Inflammatory macrophage (primary cell): Measurements from ENCODE around the gene INPP5A.

Source experiments
- DNase-seq, 2 donors: peaks; one replicate each; pipeline ENCODE4 v3.0.0-alpha.2; 2020 to 2022

The INPP5A gene

DNA sequence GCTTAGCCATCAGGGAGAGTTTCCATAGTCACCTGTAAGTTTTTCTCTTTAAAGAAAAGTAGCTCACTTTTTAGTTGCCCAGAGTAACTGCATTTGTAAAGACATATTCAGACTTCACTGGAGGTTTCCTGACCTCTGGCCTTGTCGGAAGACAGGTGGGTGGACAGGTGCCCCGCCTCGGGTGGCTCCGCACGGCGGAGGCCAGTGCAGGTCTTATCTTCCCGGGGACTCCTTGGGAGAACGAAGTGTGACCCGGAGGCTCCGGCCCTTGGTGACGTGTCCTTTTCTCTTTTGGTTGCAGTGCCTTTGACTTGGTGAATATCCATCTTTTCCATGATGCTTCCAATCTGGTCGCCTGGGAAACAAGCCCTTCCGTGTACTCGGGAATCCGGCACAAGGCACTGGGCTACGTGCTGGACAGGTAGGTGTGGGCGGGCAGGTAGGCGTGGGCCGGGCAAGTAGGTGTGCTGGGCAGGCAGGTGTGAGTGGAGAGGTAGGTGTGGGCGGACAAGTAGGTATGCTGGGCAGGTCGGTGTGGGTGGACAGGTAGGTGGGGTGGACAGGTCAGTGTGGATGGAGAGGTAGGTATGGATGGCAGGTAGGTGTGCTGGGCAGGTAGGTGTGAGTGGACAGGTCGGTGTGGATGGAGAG is 172.6 kb downstream of the INPP5A start:
- DNase-seq = no peak

DNA sequence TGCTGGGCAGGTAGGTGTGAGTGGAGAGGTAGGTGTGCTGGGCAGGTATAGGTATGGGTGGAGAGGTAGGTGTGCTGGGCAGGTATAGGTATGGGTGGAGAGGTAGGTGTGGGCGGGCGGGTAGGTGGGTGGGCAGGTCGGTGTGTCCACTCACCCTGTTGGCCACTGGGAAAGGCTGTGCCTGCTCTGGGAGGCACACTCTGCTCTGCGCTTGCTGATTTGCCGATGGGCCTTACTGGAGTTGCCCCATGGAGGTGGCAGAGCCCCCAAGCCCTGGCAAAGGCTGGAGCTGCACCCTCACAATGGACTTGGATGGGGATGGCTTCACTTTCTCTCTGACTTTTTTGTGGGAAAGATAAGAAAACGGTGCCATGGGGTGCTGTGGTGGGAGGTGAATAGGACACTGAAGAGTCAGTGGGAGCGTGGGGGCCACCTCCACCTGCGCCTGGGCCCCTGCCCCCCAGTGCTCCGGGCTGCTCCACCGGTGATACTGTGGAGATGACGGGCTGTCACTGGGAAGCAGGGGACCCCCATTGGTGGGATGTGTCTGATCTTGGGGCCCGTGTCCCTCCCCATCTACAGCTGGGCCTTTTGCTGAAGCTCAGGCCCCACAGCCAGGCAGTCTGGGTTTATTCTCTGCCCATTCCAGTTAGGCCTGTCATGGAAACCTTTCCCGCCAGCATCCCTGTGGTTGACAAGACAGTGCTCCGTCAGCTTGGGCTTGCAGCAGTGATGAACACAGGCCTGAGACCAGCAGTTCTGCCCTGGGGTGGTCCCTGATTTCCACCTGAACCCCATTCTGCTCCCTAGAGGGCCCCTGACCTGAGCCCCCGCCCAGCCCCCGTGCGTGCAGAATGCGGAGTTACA is 173.4 kb downstream of the INPP5A start:
- DNase-seq = no peak

DNA sequence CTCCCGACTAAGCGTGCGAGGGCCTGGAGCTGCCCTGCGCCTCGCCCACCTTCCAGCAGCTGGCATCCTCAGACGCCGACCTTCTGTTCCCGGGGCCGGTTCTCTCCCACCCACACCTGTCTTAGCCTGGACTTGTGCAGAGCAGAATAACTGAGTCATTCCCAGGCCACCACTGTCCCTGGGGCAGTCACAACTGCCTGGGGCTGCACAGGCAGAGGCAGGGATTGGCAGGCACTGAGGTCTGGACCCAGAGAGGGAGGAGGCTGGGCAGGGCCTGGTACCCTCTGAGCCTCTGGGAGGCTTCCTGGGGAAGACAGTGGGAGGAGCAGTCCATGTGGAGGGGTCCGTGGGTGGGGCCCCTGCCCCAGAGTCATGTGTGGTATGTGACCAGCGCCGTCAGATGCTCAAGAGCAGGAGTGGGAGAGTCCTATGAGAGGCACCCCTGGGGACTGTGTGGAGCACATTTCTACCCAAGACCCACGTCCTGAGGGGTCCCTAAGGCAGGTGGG is 174.1 kb downstream of the INPP5A start:
- DNase-seq = no peak

DNA sequence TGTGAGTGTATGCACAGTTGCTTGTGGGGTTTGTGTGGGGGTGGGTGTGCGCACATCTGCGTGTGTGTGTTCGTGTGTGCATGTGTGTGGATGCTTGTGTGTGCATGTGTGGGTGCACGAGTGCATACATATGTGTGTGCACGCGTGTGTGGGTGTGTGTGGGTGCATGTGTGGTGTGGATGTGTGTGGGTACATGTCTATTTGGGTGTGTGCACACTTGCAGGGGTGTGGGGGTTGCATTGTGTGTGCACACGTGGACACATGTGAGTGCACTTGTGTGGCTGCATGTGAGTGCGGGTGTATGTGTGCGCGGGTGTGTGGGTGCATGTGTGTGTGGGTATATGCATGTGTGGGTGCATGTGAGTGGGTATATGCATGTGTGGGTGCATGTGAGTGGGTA is 174.7 kb downstream of the INPP5A start:
- no peak for DNase-seq

DNA sequence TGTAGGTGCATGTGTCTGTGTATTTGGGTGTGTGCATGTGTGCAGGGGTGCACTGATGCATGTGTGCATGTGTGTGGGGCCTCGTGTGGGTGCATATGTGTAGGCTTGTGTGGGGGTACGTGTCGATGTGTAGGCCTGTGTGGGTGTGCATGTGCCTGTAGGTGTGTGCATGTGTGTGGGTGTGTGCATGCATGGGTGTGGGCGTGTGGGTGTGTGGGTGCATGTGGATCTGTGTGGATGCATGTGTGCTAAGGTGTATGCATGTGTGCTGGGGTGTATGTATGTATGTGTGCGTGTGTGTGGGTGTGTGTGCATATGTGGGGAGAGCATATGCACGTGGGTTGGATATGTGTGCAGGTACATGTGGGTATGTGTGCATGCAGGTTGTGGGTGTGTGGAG is 175.2 kb downstream of the INPP5A start:
- DNase-seq = no peak

DNA sequence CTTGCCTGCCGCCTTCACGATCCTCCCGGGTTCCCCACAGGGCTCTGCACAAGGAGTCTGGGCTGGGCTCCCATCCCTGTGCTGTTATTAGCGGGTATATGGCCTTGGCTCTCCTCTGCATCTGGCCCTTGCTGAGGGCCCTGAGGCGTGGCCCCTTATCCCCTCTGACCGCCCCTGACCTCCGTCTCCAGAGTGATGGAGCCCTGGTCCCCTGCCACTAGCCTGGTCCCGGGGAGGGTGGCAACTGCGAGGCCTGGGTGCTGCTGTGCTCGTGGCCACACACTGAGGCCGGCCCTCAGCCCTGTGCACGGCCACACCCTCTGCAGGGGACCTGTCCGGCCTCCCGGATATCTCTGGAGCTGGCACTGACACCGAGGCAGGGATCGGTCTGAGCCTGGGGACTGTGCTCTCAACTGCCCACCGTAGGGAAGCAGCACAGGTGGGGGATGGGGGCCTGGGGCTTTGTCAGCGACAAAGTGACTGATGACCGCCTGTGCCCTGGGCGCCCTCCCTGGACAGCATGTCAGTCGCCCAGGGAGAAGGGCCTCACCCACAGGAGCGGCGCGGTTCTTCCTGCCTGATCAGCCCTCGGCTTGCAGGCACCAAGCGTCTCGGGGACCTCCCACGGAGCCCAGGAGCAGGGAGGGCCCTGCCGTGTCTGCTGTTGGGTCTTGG is 176.0 kb downstream of the INPP5A start:
- no peak for DNase-seq

DNA sequence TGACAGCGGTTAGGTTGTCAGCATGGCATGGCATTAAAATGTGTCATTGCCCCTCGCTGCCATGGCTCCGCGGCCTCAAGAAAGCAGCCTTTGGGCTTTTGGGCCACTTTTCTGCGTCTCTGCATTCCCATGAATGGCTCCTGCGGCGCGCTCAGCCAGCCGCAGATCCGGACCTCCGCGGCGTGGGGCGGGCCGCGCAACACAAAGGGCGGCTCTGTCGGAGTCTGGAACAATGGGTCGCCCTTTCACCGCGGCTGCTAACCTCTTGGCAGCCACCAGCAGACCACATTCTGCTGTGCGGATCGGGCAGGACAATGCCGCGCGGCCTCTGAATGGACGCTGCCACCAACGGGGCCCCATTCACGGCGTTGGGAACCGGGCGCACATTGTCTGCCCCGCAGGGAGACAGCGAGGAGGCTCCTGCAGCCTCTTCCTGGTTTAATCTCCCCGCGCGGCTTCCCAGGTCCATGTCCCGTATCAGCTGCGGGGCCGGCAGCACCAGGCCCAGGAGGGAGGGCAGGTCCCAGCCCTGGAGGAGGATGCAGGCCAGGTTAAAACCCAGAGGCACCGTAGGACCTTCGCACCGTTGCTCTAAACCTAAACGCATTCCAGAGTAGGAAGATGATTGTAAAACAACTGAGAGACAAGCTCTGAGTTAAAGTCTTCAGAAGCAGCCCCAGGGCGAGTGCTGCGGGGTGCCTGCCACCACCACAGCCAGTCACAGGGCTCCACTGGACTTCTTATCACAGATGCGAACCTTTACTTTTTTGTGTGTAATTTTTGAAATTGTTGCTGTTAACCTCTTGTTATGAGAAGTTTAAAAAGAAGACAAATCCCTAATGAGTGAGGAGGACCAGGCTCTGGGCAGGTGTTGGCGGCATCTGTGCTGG is 176.8 kb downstream of the INPP5A start:
- DNase-seq = no peak

DNA sequence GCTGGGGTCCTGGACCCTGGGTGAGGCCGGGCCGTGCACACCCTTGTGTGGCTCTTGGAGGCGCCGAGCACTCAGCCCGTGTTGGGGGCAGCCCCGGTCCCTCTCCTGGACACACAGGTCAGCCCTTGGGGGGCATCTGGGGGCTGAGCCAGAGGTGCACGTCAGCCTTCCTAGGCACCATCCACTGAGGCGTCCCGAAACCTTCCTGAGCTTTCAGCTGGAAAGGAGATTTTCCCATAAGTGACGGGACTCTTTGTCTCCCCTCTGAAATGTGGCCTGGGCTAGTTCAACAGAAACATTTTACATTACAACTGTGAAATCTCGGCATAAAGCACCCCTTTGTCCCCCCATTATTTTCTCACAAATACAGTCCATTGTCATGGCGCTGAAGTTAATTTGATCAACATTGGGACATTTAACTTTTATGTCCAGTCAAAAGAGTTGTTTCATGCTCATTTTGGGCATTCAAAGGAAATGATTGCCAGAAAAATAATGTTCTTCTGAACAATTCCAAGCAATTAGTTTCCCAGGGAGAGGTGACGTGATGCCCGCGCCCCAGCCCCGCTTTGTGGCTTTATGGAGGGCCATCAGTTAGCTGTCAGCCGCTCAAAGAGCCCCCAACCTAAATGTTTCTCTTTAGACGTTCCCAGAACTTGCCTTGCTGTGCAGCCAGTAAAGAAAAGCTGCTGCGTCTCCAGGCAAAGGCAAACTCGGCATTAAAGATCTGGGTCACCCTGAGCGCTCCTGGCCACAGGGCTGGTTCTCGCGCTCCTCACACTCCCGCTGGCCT is 177.6 kb downstream of the INPP5A start:
- DNase-seq = no peak

DNA sequence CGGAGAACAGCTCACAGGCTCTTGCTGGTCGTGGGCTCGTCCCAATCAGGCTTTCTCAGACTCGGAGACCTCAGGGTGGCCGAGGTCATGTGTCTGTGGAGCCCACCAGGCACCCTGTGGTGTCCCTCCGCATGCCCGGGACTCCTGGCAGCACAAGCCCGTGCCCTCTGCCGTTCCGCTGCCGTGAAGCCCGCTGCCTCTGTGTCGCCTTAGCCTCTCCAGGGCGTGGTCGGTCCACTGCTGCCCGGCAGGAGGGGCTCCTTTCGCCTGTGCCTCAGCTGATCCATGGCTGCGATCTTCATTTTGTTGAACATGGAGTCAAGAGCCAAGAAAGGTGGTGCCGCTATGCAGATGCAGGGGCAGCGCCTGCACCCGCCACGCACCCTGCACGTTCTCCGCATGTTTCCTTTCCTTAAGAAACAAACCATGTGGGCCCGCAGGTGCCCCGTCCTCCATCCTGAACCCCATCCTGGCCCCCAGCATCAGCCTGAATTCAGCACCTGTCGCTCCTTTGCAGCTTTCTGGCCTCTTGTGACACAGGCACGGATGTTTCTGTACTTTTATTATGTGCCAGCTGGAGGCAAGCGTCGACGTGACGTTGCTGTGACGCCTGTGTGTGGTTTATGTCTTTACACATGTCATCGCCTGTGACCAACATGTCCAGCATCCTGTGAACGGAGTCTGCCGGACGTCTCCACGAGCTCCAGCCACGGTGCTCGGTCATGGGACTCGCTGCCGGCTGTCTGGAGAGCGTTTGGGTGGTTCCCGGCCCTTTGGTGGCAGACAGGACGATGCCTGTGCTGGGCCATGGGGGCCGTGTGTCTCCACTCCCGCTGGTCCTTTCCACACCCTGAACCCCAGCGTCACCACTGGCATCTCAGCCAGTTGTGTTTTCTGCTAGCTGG is 178.4 kb downstream of the INPP5A start:
- no peak for DNase-seq

DNA sequence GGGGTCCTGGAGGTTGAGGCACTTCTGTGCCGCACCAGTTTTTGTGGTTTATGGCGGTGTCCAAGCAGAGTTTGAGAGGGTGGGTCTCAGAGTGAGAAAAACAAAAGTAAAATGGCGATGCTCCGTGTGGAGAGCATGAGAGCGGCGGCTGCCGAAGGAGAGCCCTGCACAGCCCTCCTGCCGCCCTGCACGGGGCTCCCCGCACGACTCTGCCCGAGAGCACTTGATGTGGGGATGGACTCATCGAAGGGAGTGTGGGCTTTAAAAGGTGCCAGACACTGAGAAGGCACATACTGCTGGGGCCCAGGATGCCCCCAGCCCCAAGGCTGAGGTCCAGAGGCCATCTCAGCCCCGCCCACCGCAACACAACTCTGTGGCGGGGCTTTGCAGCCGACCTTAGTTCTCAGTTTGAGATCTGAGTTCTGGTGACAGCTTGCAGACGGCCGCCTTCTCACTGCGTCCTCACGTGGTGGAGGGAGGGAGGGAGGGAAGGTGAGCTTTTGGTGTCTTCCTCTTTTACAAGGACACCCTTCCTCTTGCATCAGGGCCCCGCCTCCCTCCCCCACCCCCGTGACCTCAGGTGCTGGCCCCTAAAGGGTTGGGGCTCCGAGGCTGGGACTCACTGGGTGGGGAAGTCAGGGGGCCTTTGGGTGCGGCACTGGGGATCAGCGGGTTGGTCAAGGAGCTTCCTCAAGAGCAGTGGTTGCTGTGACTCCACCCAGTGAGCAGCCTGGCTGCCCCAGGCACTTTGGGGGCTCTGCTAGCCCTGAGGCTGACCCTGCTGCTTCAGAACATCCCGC is 179.3 kb downstream of the INPP5A start:
- no peak for DNase-seq

DNA sequence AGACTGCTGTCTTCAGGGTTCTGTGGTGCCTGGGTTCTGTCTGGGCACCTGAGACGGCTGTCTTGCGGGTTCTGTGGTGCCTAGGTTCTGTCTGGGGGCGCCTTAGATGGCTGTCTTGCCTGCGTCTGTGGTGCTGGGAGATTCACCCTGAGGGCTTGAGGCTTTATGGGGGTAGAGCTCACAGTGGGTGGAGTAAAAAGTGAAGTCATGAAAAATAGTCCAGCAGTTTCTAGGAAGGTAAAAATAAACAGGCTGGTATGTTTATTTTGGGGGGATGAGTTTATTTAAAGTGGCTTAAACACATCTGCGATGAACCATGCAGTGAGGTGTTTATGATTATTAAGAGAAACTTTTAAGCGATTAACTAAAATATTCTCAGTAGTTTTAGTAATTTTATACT is 184.1 kb downstream of the INPP5A start:
- DNase-seq = no peak

DNA sequence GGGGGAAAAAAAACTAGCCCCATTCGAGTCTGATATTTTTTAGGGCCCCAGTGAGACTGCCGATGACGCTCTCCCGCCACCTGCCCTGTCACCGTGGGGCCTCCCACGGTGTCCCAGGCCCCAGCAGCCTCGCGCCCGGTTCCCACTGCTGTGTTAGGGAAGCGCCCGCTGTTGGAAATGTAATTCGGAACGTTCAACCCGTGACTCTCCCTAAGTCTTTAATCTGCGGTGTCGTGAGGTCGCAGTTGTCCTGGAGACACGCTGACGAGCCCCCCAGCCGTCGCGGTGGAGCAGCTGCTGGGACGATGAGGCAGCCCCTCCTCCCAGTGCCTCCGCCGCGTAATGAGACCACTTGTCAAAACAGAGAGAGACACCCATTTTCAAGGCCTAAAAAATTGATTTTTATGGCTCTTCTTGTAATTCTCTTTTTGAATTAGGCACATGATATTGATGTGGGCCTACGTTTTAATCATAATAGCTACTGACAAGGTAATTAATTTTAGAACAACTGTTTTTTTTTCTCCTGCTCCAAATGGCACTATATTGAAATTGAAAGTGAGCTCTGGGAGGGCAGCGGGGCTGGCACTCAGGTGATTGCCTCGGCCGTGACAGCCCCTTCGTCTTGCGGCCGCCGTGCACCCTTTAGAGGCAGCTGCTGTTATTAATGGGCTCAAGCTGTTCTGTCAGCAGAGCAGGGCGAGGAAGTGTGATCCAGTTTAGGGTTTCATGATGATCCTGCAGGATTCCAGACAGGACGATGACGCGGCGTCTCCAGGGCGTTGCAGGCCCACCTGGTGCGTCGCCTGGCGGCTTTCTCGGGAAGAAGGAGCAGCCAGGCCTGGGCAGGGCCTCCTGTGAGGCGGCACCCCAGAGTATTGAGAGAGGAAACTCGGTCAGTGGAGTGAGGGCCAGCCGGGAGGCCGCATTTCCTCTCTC is 185.1 kb downstream of the INPP5A start:
- DNase-seq = no peak

DNA sequence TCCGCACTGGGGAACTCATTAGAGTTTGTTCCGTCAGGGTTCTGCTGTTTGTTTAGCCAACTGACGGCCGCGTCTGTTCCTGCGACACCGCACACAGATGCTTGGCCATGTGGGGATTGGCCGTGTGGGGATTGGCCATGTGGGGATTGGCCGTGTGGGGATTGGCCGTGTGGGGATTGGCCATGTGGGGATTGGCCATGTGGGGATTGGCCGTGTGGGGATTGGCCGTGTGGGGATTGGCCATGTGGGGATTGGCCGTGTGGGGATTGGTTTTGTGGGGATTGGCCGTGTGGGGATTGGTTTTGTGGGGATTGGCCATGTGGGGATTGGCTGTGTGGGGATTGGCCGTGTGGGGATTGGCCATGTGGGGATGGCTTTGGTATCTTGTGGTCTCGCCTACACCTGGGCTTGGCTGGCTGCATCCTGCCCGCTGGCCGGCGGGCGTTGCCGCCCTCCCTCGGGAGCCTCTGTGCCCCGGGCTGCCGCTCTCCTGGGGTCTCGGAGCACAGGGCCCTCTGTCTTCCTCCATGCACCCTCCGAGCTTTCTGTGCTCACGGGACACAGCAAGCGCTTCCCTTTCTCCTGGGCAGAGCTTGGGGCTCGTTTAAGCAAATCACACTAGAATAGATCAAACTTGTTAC is 185.9 kb downstream of the INPP5A start:
- DNase-seq = no peak

DNA sequence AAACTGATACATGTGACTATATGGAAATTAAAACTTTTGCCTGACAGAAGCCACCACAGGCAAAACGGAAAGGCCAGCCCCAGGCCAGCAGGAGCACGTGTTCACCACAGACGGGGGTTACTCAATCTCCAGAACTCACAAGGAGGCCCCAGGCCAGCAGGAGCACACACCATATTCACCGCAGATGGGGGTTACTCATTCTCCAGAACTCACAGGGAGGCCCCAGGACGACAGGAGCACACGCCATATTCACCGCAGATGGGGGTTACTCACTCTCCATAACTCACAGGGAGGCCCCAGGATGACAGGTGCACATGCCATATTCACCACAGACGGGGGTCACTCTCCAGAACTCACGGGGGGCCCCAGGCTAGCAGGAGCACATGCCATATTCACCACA is 186.9 kb downstream of the INPP5A start:
- DNase-seq = no peak

DNA sequence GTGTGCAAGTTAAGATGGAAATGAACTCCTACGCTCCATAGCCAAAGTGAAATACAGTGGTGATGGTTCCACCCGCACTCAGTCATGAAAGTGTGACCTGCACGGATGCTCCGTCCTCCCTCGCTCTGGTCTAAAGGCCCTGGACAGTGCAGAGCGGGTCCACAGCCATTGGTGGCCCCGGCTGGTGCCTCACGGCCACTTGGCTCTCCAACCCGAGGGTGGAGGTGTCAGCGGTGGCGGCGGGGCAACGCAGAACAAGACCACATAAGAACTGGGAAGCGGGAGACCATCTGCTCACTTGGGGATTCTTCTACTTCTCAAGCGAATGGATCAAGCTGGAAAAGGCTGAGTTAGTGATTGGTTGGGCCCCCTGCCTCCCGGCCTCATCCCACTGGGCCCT is 187.6 kb downstream of the INPP5A start:
- no peak for DNase-seq

DNA sequence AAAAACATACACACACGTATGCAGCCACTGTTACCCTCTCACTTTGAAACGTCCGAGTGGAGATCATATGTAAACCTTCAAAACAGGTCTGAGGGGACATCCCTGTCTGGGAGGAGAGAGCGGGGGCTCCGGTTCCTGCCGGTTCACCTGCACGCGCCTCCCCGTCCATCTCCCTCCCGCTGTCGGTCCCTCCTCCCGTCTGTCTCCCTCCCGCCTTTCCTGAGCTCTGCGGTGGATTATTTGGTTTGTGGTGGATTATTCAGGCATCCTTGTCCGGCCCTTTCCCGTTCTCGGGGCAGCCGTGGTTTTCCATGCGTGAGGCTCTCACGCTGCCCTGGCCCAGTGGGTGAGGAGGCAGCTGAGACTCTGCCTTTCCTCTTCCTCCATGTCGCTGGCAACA is 188.6 kb downstream of the INPP5A start:
- DNase-seq = no peak

DNA sequence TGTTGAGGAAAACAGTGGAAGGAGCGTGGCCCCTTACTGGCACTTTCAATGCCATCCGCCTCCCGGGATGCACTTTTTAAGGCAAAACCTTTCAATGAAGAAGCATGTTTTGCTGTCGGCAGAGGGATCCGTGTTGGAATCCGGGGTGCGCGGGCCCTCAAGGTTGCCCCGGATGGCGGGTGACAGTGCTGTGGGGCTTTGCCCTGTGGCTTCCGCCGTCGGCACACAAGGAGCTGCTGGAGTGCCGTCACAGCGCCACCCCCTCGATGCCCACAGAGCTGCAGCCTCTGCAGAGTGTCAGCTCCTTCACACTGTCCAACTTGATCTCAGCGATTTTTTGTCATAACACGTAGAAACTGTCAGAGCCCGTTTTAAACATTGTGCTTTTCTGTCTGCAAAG is 189.4 kb downstream of the INPP5A start:
- DNase-seq = no peak

DNA sequence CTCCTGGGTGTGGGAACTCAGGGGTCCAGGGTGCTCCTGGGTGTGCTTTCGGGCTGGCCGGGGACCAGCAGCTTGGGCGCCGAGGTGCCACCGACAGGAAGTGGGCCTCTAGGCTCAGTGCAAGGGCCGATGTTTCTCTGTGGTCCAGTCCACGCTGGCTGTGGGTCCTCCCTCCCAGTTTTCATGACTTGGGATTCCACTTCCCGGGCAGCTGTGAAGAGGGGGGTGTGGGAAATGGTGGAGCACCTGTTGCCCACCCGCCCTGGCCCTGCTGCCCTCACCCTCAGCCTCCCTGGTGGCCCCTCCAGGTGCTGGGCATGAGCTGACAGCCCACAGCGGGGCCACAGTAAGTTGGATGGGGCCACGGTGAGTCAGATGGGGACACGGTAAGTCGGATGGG is 189.8 kb downstream of the INPP5A start:
- DNase-seq = no peak
